Activated CD4-positive, alpha-beta T cell treated with anti-CD3 and anti-CD28 coated beads, Interleukin-2, Interleukin-6, amounts not matched to agents 100 ng/mL and 50 ng/mL, durations not matched to agents 16 hours and 8 hours (primary cell): ENCODE data around the gene TAOK3.
A peak's percentile ranks its signal among the peaks of the same experiment; 100 is the strongest.
"Not testable (repeated sequence)": the region's sequence is repeated elsewhere in the genome, so short reads cannot be mapped to it uniquely, and the experiment has no call there.

Source experiments
- DNase-seq: peaks from one replicate; pipeline ENCODE4 v3.0.0-alpha.2; 2020

Gene TAOK3

GRCh38 chr12:118188690-118189371, 183.9 kb downstream of the TAOK3 start:
- no peak for DNase-seq

- DNase-seq, result no peak
Measured at GRCh38 chr12:118187751-118188435, 184.8 kb downstream of the TAOK3 start.

GRCh38 chr12:118185602-118186397, 186.9 kb downstream of the TAOK3 start:
- DNase-seq, result no peak

GRCh38 chr12:118183711-118184110, 189.0 kb downstream of the TAOK3 start:
- no peak for DNase-seq

- no peak for DNase-seq
Measured at GRCh38 chr12:118183155-118183554, 189.6 kb downstream of the TAOK3 start.

GRCh38 chr12:118175823-118176447, 196.8 kb downstream of the TAOK3 start:
- no peak for DNase-seq

GRCh38 chr12:118166946-118167345, 205.8 kb downstream of the TAOK3 start:
- DNase-seq, result peak; percentile 75

GRCh38 chr12:118164798-118165486, 207.8 kb downstream of the TAOK3 start:
- peak; percentile 28 for DNase-seq

- DNase-seq, result no peak
Measured at GRCh38 chr12:118160536-118160935, 212.2 kb downstream of the TAOK3 start.

GRCh38 chr12:118151755-118152154, 221.0 kb downstream of the TAOK3 start:
- no peak for DNase-seq

- DNase-seq, result no peak
Measured at GRCh38 chr12:118150625-118151024, 222.1 kb downstream of the TAOK3 start.

- DNase-seq, result no peak
Measured at GRCh38 chr12:118148287-118148686, 224.4 kb downstream of the TAOK3 start.

- no peak for DNase-seq
Measured at GRCh38 chr12:118145798-118146156, 226.9 kb downstream of the TAOK3 start.

GRCh38 chr12:118145113-118145797, 227.5 kb downstream of the TAOK3 start:
- DNase-seq, result no peak

- no peak for DNase-seq
Measured at GRCh38 chr12:118144499-118144898, 228.2 kb downstream of the TAOK3 start.

GRCh38 chr12:118140825-118141224, 231.9 kb downstream of the TAOK3 start:
- no peak for DNase-seq

- DNase-seq, result no peak
Measured at GRCh38 chr12:118137148-118137678, 235.5 kb downstream of the TAOK3 start.

- DNase-seq, result peak; percentile 47
Measured at GRCh38 chr12:118136559-118137003, 236.1 kb downstream of the TAOK3 start.

GRCh38 chr12:118135788-118136558, 236.7 kb downstream of the TAOK3 start, which contains the start of gene PEBP1:
Gene PEBP1 (plus strand): TSS chr12:118136124. CDS start chr12:118136210, 86 bp downstream.
- peak; percentile 97 for DNase-seq

- DNase-seq, result not testable (repeated sequence)
Measured at GRCh38 chr12:118129436-118129835, 243.3 kb downstream of the TAOK3 start.

GRCh38 chr12:118127867-118128266, 244.8 kb downstream of the TAOK3 start:
- DNase-seq, result no peak
